Left lung (tissue), 10 donors: ENCODE data around the gene CEPT1. TPM values are rescaled to one million over a fixed set of nuclear protein-coding genes. Genes with fewer than 3 reads are reported as not detected.

Source experiments
- ATAC-seq: fragments of 200-7000 bp; cut with Tn5 transposase; one replicate; pipeline ENCODE4 v1.9.1; 2020; ENCODE audit warnings: moderate library complexity
- DNase-seq, 4 donors: peaks; one replicate each; pipeline ENCODE4 v3.0.0-alpha.2; 2013 to 2020
- H3K27ac ChIP-seq, 2 donors: fragments of 200-600 bp; sonication (generic) in 1 of 2; one replicate each; pipeline versions ENCODE4 v1.5.0 to v1.8.0; 2020 to 2021
- H3K27me3 ChIP-seq, 2 donors: fragments of 200-600 bp; sonication (generic) in 1 of 2; one replicate each; pipeline versions ENCODE4 v1.5.0 to v1.8.0; 2020 to 2021
- H3K36me3 ChIP-seq, 2 donors: fragments of 200-600 bp; sonication (generic) in 1 of 2; one replicate each; pipeline versions ENCODE4 v1.5.0 to v1.8.0; 2020 to 2021
- H3K4me1 ChIP-seq, 2 donors: fragments of 200-600 bp; one replicate each; pipeline ENCODE4 v1.8.0; 2021
- H3K4me3 ChIP-seq, 2 donors: fragments of 200-600 bp; sonication (generic) in 1 of 2; one replicate each; pipeline versions ENCODE4 v1.5.0 to v1.8.0; 2020 to 2021; ENCODE audit warnings: mild to moderate bottlenecking in 1 of 2
- H3K9me3 ChIP-seq, 2 donors: fragments of 200-600 bp; sonication (generic) in 1 of 2; one replicate each; pipeline versions ENCODE4 v1.5.0 to v1.8.0; 2020 to 2021
- CTCF ChIP-seq, 2 donors: fragments of 200-600 bp; sonication (generic) in 1 of 2; IDR thresholded peaks; one replicate each; pipeline versions ENCODE4 v1.5.0 to v1.8.0; 2021; ENCODE audit warnings: antibody characterized with exemption in 2 of 2
- intact Hi-C, 2 donors: fragments of 100-400 bp; cut with DNase I; formaldehyde crosslinking; loops; one replicate each; pipeline versions ENCODE4 v1.11.2 to v1.14.2; 2022
- polyA plus RNA-seq, 6 donors: library from polyadenylated mRNA; unstranded; fragments of 120-200 nt; gene quantifications; one replicate each; pipeline ENCODE4 v1.2.1, GENCODE V29; 2013; ENCODE audit not compliant: insufficient read length in 6 of 6
- total RNA-seq, 2 donors: library from RNA; stranded (reverse); fragmentation: NEBNext Ultra II Directional; extraction: Animal tissue kit (Norgen Biotek cat#: 25700); gene quantifications; one replicate each; pipeline ENCODE4 v1.2.1, GENCODE V29; 2021
- donor health status: DM: no; HTN: yes; CAD: no.
- donor health status: DM: no; HTN: no; CAD: no.

CEPT1 gene
- total and polyA plus RNA-seq, 8 donors: 40.4 to 66.3 (median 55.5) TPM

- TF ChIP-seq CTCF (IDR thresholded peaks at IDR 0.05): no peak
- Histone ChIP-seq H3K9me3 (no peaks in the 10 kb centered on the region), H3K27me3 (no peaks in the 10 kb centered on the region), H3K27ac (peak overlapping the region in 1 of 2 donors; percentile 74), H3K4me3 (no peak overlapping the region), H3K4me1 (peaks cover 7 to 61% of the 10 kb centered on the region in 2 donors), H3K36me3 (no peaks in the 10 kb centered on the region)
- ATAC-seq (no peak), DNase-seq (no peak)
- intact Hi-C loops: loop anchor here in 1 of 2 donors (10.0 kb wide), 1 partner anchor 184 kb away; no protein-coding TSS in a partner anchor
Observed at GRCh38 chr1:111221276-111221632, 81.2 kb downstream of the CEPT1 start.

GRCh38 chr1:111221633-111222291, 81.7 kb downstream of the CEPT1 start:
- ATAC-seq: no peak
- no peak for TF ChIP-seq CTCF (IDR thresholded peaks at IDR 0.05)
- no peak for DNase-seq
- Histone ChIP-seq H3K36me3 (no peaks in the 10 kb centered on the region), H3K4me3 (no peak overlapping the region), H3K27ac (peak overlapping the region in 1 of 2 donors; percentile 74), H3K4me1 (peaks cover 7 to 62% of the 10 kb centered on the region in 2 donors), H3K27me3 (no peaks in the 10 kb centered on the region), H3K9me3 (no peaks in the 10 kb centered on the region)
- intact Hi-C loops: loop anchor here in 1 of 2 donors (10.0 kb wide), 1 partner anchor 183 kb away; no protein-coding TSS in a partner anchor

- Histone ChIP-seq H3K4me3 (no peak overlapping the region), H3K4me1 (peaks cover 7 to 62% of the 10 kb centered on the region in 2 donors), H3K27me3 (no peaks in the 10 kb centered on the region), H3K36me3 (no peaks in the 10 kb centered on the region), H3K9me3 (no peaks in the 10 kb centered on the region), H3K27ac (peak overlapping the region in 1 of 2 donors; percentile 74)
- peak; percentile 96 for ATAC-seq
- DNase-seq: peak in 3 of 4 donors; percentile 49 to 95 (median 81)
- intact Hi-C loops: loop anchor here in 1 of 2 donors (10.0 kb wide), 1 partner anchor 182 kb away; no protein-coding TSS in a partner anchor
- TF ChIP-seq CTCF (IDR thresholded peaks at IDR 0.05): peak; percentile 87 to 94
Observed at GRCh38 chr1:111222308-111223125, 82.5 kb downstream of the CEPT1 start.

- Histone ChIP-seq H3K27ac (peak overlapping the region in 1 of 2 donors; percentile 74), H3K9me3 (no peaks in the 10 kb centered on the region), H3K4me3 (no peak overlapping the region), H3K27me3 (no peaks in the 10 kb centered on the region), H3K36me3 (no peaks in the 10 kb centered on the region), H3K4me1 (peaks cover 7 to 65% of the 10 kb centered on the region in 2 donors)
- intact Hi-C loops: loop anchor here in 1 of 2 donors (10.0 kb wide), 1 partner anchor 182 kb away; no protein-coding TSS in a partner anchor
- DNase-seq (no peak), ATAC-seq (no peak)
- TF ChIP-seq CTCF (IDR thresholded peaks at IDR 0.05): peak in 1 of 2 donors; percentile 28
Observed at GRCh38 chr1:111223126-111223685, 83.2 kb downstream of the CEPT1 start.
